HepG2 (cell line): ENCODE data around the gene RALBP1. TPM values are rescaled to one million over a fixed set of nuclear protein-coding genes. Genes with fewer than 3 reads are reported as not detected.

Experiments
- CEBPG ChIP-seq: IDR thresholded peaks from 2 replicates; pipeline ENCODE4 v1.6.1; 2016
- FOXA1 ChIP-seq, 2 experiments: fragments of 450-650 bp in 1 of 2; sonication (generic) in 1 of 2; formaldehyde crosslinking in 1 of 2; IDR thresholded peaks; 2 replicates each; pipeline versions ENCODE4 v1.4.0 to v1.6.1; 2016 to 2020; ENCODE audit warnings: missing genetic modification reagents in 1 of 2
- FOXP1 ChIP-seq, 2 experiments: fragments of 450-650 bp in 1 of 2; IDR thresholded peaks; 2 replicates each; pipeline ENCODE4 v1.6.1; 2017 to 2018; ENCODE audit warnings: antibody characterized with exemption in 1 of 2
- GATAD2A ChIP-seq: IDR thresholded peaks from 2 replicates; pipeline ENCODE4 v1.6.1; 2016
- IRF9 ChIP-seq: sonication (generic); formaldehyde crosslinking; IDR thresholded peaks from 2 replicates; pipeline ENCODE4 v1.8.0; 2022; ENCODE audit warnings: missing genetic modification reagents, mild to moderate bottlenecking, borderline replicate concordance
- NR0B2 ChIP-seq: sonication (generic); formaldehyde crosslinking; IDR thresholded peaks from 2 replicates; pipeline ENCODE4 v1.4.0; 2020; ENCODE audit warnings: mild to moderate bottlenecking, missing genetic modification reagents
- NR2F2 ChIP-seq: IDR thresholded peaks from 2 replicates; pipeline ENCODE4 v1.6.1; 2012; ENCODE audit warnings: low read depth, inconsistent platforms, borderline replicate concordance
- PBX2 ChIP-seq: IDR thresholded peaks from 2 replicates; pipeline ENCODE4 v1.6.1; 2016; ENCODE audit warnings: control low read depth
- SALL1 ChIP-seq: sonication (generic); formaldehyde crosslinking; IDR thresholded peaks from 2 replicates; pipeline ENCODE4 v1.8.0; 2022; ENCODE audit warnings: mild to moderate bottlenecking, missing genetic modification reagents
- SP5 ChIP-seq: IDR thresholded peaks from 2 replicates; pipeline ENCODE4 v1.6.1; 2016; ENCODE audit warnings: low read depth, borderline replicate concordance
- ZNF770 ChIP-seq: sonication (generic); formaldehyde crosslinking; IDR thresholded peaks from 2 replicates; pipeline ENCODE4 v1.5.0; 2020; ENCODE audit warnings: mild to moderate bottlenecking, missing genetic modification reagents
- polyA plus RNA-seq, 8 experiments: library from polyadenylated mRNA; depleted of rRNA in 3 of 8; stranded (reverse) in 7 of 8; unstranded in 1 of 8; fragments of >200 nt; fragmentation: Illumina TruSeq in 4 of 8; extraction: Trizol in 4 of 8; gene quantifications; 2 replicates each; pipeline versions ENCODE4 v1.2.1 to v1.2.3, GENCODE V29; 2011 to 2016; ENCODE audit warnings: low read depth in 4 of 8, missing spikeins in 1 of 8, mixed read lengths in 1 of 8; ENCODE audit not compliant: insufficient read depth in 1 of 8
- total RNA-seq, 5 experiments: library from RNA; depleted of rRNA; stranded (reverse); fragments of >200 nt; fragmentation: Illumina TruSeq; extraction: Trizol; gene quantifications; 2 replicates each; pipeline ENCODE4 v1.2.3, GENCODE V29; 2016; ENCODE audit warnings: low read depth in 1 of 5

Gene RALBP1
- total and polyA plus RNA-seq, 2 of the 13 experiments (the other 11 are each of a cell fraction or from before 2014, with no cell fraction given), result 24.5 to 33.1 TPM

- peak; percentile 56; the same call in 1 of the 2 replicates for TF ChIP-seq ZNF770
- no peak for TF ChIP-seq PBX2 (CRISPR knock-in tag)
- TF ChIP-seq FOXP1 (IDR thresholded peaks at IDR 0.05), result no peak
- TF ChIP-seq FOXP1 (CRISPR knock-in tag; IDR thresholded peaks at IDR 0.05), result no peak
- no peak for TF ChIP-seq SP5 (CRISPR knock-in tag)
- no peak for TF ChIP-seq IRF9 (CRISPR knock-in tag)
- peak; percentile 53; the same call in 1 of the 2 replicates for TF ChIP-seq GATAD2A
- peak; percentile 21; the same call in 1 of the 2 replicates for TF ChIP-seq SALL1 (CRISPR knock-in tag)
- TF ChIP-seq FOXA1 (IDR thresholded peaks at IDR 0.05), result no peak
- peak; percentile 68 for TF ChIP-seq FOXA1 (CRISPR knock-in tag; IDR thresholded peaks at IDR 0.05)
- TF ChIP-seq CEBPG, result 0 out of 2 replicates have a peak, but pooled peaks have one; percentile 14
- TF ChIP-seq NR2F2, result no peak
- TF ChIP-seq NR0B2, result no peak
Measured at GRCh38 chr18:9521770-9522169, 46.5 kb downstream of the RALBP1 start (continued).
